Right lobe of liver (tissue), 6 donors: ENCODE data around the gene KRT16. TPM values are rescaled to one million over a fixed set of nuclear protein-coding genes. Genes with fewer than 3 reads are reported as not detected.
"Not testable (repeated sequence)": the region's sequence is repeated elsewhere in the genome, so short reads cannot be mapped to it uniquely, and the experiment has no call there.

ENCODE experiments used
- ATAC-seq, 4 donors: fragments of 200-7000 bp; cut with Tn5 transposase; one replicate each; pipeline ENCODE4 v1.9.1; 2020; ENCODE audit warnings: mild to moderate bottlenecking in 4 of 4, moderate library complexity in 4 of 4
- DNase-seq, 3 donors: peaks; one replicate each; pipeline ENCODE4 v3.0.0-alpha.2; 2020
- H3K27ac ChIP-seq, 3 donors: fragments of 200-600 bp; one replicate each; pipeline ENCODE4 v1.8.0; 2022
- H3K27me3 ChIP-seq, 2 donors: fragments of 200-600 bp; one replicate each; pipeline ENCODE4 v1.8.0; 2022
- H3K36me3 ChIP-seq, 4 donors: fragments of 200-600 bp; sonication (generic) in 1 of 4; one replicate each; pipeline versions ENCODE4 v1.5.1 to v1.8.0; 2017 to 2022; ENCODE audit warnings: control low read depth in 1 of 4
- H3K4me1 ChIP-seq, 4 donors: fragments of 200-600 bp; sonication (generic) in 1 of 4; one replicate each; pipeline versions ENCODE4 v1.5.1 to v1.8.0; 2017 to 2022; ENCODE audit warnings: control low read depth in 1 of 4
- H3K4me3 ChIP-seq, 3 donors: fragments of 200-600 bp; one replicate each; pipeline ENCODE4 v1.8.0; 2022
- H3K9me3 ChIP-seq, 4 donors: fragments of 200-600 bp; sonication (generic) in 1 of 4; one replicate each; pipeline versions ENCODE4 v1.5.1 to v1.8.0; 2017 to 2022; ENCODE audit warnings: control low read depth in 1 of 4
- CTCF ChIP-seq, 4 donors: fragments of 200-600 bp in 3 of 4; fragments of 450-650 bp in 1 of 4; IDR thresholded peaks; one replicate each; pipeline versions ENCODE4 v1.5.1 to v1.8.0; 2016 to 2022; ENCODE audit warnings: antibody characterized with exemption in 4 of 4, mild to moderate bottlenecking in 2 of 4
- POLR2A ChIP-seq: fragments of 450-650 bp; IDR thresholded peaks from one replicate; pipeline ENCODE4 v1.6.1; 2017; ENCODE audit warnings: antibody characterized with exemption, mild to moderate bottlenecking
- WGBS: methylation state at CpG from one replicate; pipeline ENCODE4 v1.1.6; 2018; ENCODE audit warnings: low coverage, low lambda C conversion rate; ENCODE audit not compliant: insufficient coverage; ENCODE audit errors: missing lambda C conversion rate; 5-methylcytosine and 5-hydroxymethylcytosine counted together
- intact Hi-C, 2 donors: fragments of 100-400 bp; cut with DNase I; formaldehyde crosslinking; loops; one replicate each; pipeline versions ENCODE4 v1.11.2 to v1.14.1; 2022
- total RNA-seq, 6 experiments: library from RNA; depleted of rRNA in 2 of 6; stranded (reverse); fragments of >200 nt in 2 of 6; fragmentation: NEBNext Ultra II Directional in 3 of 6; extraction: Animal tissue kit (Norgen Biotek cat#: 25700) in 3 of 6; gene quantifications; one replicate each; pipeline versions ENCODE4 v1.1.0 to v1.2.4, GENCODE V29; 2016 to 2023
- donor health status: DM: no; HTN: yes; CAD: no.
- donor health status: DM: no; HTN: no; CAD: no.
- donor health status: DM: no; HTN: no; CAD: no.
- donor health status: DM: no; HTN: yes; CAD: no.
- donor health status: DM: no; HTN: yes; CAD: no.

Gene KRT16
- total RNA-seq, 6 experiments from 2014 or later, result not detected

GRCh38 chr17:41583137-41584127 is 29.1 kb downstream of the KRT16 start:
- ATAC-seq, result no peak
- Histone ChIP-seq H3K4me1 (no peaks in the 10 kb centered on the region), H3K27ac (no peak overlapping the region), H3K9me3 (no peaks in the 10 kb centered on the region), H3K4me3 (no peak overlapping the region), H3K36me3 (no peaks in the 10 kb centered on the region), H3K27me3 (no peaks in the 10 kb centered on the region)
- TF ChIP-seq POLR2A (no peak), CTCF (IDR thresholded peaks at IDR 0.05) (no peak)
- no peak for DNase-seq
- intact Hi-C loops, result no loop called here
- 85% methylated on average over 14 of the region's 33 CpGs for WGBS

- 42% methylated on average over 5 of the region's 13 CpGs for WGBS
- H3K27ac ChIP-seq, H3K27me3 ChIP-seq, H3K36me3 ChIP-seq, DNase-seq, H3K4me1 ChIP-seq, ATAC-seq, H3K4me3 ChIP-seq, intact Hi-C loops, H3K9me3 ChIP-seq: not testable (repeated sequence)
Measured at GRCh38 chr17:41582061-41582968, 30.3 kb downstream of the KRT16 start.

GRCh38 chr17:41581366-41582060 is 31.1 kb downstream of the KRT16 start:
- TF ChIP-seq CTCF (IDR thresholded peaks at IDR 0.05), result no peak
- TF ChIP-seq POLR2A, result no peak
- Histone ChIP-seq H3K27ac (no peak overlapping the region), H3K36me3 (no peaks in the 10 kb centered on the region), H3K9me3 (no peaks in the 10 kb centered on the region), H3K4me3 (no peak overlapping the region), H3K27me3 (no peaks in the 10 kb centered on the region), H3K4me1 (no peaks in the 10 kb centered on the region)
- 61% methylated on average over 3 of the region's 4 CpGs for WGBS
- intact Hi-C loops, result no loop called here
- ATAC-seq (no peak), DNase-seq (no peak)

- 14% methylated on average over 1 of the region's 1 CpG for WGBS
- no peak for ATAC-seq
- Histone ChIP-seq H3K4me3 (no peak overlapping the region), H3K4me1 (no peaks in the 10 kb centered on the region), H3K27ac (no peak overlapping the region), H3K27me3 (no peaks in the 10 kb centered on the region), H3K9me3 (no peaks in the 10 kb centered on the region), H3K36me3 (no peaks in the 10 kb centered on the region)
- intact Hi-C loops, result no loop called here
- DNase-seq, result no peak
- TF ChIP-seq CTCF (IDR thresholded peaks at IDR 0.05) (no peak), POLR2A (no peak)
Measured at GRCh38 chr17:41580687-41581365, 31.7 kb downstream of the KRT16 start.
